HepG2 (cell line): ENCODE data around the gene FAM219B. TPM values are rescaled to one million over a fixed set of nuclear protein-coding genes. Genes with fewer than 3 reads are reported as not detected.

Experiments used
- ATF7-NPFF ChIP-seq: sonication (generic); formaldehyde crosslinking; IDR thresholded peaks from 2 replicates; pipeline ENCODE4 v1.8.1; 2023; ENCODE audit warnings: mild to moderate bottlenecking, low read depth, missing genetic modification reagents, moderate library complexity
- CENPX ChIP-seq: sonication (generic); formaldehyde crosslinking; IDR thresholded peaks from 2 replicates; pipeline ENCODE4 v1.9.0; 2021; ENCODE audit warnings: mild to moderate bottlenecking, missing genetic modification reagents, moderate library complexity
- DR1 ChIP-seq: sonication (generic); formaldehyde crosslinking; IDR thresholded peaks from 2 replicates; pipeline ENCODE4 v1.8.0; 2021; ENCODE audit warnings: mild to moderate bottlenecking, missing genetic modification reagents, inconsistent platforms
- IRF9 ChIP-seq: sonication (generic); formaldehyde crosslinking; IDR thresholded peaks from 2 replicates; pipeline ENCODE4 v1.8.0; 2022; ENCODE audit warnings: missing genetic modification reagents, mild to moderate bottlenecking, borderline replicate concordance
- NFYC ChIP-seq: IDR thresholded peaks from 2 replicates; pipeline ENCODE4 v1.6.1; 2016; ENCODE audit warnings: missing genetic modification reagents, missing compliant biosample characterization
- PITX1 ChIP-seq: sonication (generic); formaldehyde crosslinking; IDR thresholded peaks from 2 replicates; pipeline ENCODE4 v1.5.1; 2020; ENCODE audit warnings: mild to moderate bottlenecking, missing genetic modification reagents
- SP5 ChIP-seq: IDR thresholded peaks from 2 replicates; pipeline ENCODE4 v1.6.1; 2016; ENCODE audit warnings: low read depth, borderline replicate concordance
- TBX2 ChIP-seq: sonication (generic); formaldehyde crosslinking; IDR thresholded peaks from 2 replicates; pipeline ENCODE4 v1.5.0; 2020; ENCODE audit warnings: missing genetic modification reagents, mild to moderate bottlenecking, borderline replicate concordance
- ZBTB46 ChIP-seq: sonication (generic); formaldehyde crosslinking; IDR thresholded peaks from 2 replicates; pipeline ENCODE4 v1.4.0; 2020; ENCODE audit warnings: mild to moderate bottlenecking, missing genetic modification reagents, borderline replicate concordance
- ZNF451 ChIP-seq: sonication (generic); formaldehyde crosslinking; IDR thresholded peaks from 2 replicates; pipeline ENCODE4 v1.5.0; 2020; ENCODE audit warnings: mild to moderate bottlenecking, missing genetic modification reagents
- ZNF605 ChIP-seq: sonication (generic); formaldehyde crosslinking; IDR thresholded peaks from 2 replicates; pipeline ENCODE4 v1.8.0; 2022; ENCODE audit warnings: mild to moderate bottlenecking, missing genetic modification reagents
- ZNF660 ChIP-seq: sonication (generic); formaldehyde crosslinking; IDR thresholded peaks from 2 replicates; pipeline ENCODE4 v1.5.1; 2020; ENCODE audit warnings: mild to moderate bottlenecking, low read depth, missing genetic modification reagents, borderline replicate concordance
- polyA plus RNA-seq, 8 experiments: library from polyadenylated mRNA; depleted of rRNA in 3 of 8; stranded (reverse) in 7 of 8; unstranded in 1 of 8; fragments of >200 nt; fragmentation: Illumina TruSeq in 4 of 8; extraction: Trizol in 4 of 8; gene quantifications; 2 replicates each; pipeline versions ENCODE4 v1.2.1 to v1.2.3, GENCODE V29; 2011 to 2016; ENCODE audit warnings: low read depth in 4 of 8, missing spikeins in 1 of 8, mixed read lengths in 1 of 8; ENCODE audit not compliant: insufficient read depth in 1 of 8
- total RNA-seq, 5 experiments: library from RNA; depleted of rRNA; stranded (reverse); fragments of >200 nt; fragmentation: Illumina TruSeq; extraction: Trizol; gene quantifications; 2 replicates each; pipeline ENCODE4 v1.2.3, GENCODE V29; 2016; ENCODE audit warnings: low read depth in 1 of 5
- TF ChIP-seq, protein P1 (sequence below): IDR thresholded peaks from 2 replicates; pipeline ENCODE4 v1.6.1; 2016; ENCODE audit warnings: mild to moderate bottlenecking
- TF ChIP-seq, protein P2 (sequence below), 2 experiments: sonication (generic) in 1 of 2; formaldehyde crosslinking in 1 of 2; IDR thresholded peaks; 2 replicates each; pipeline versions ENCODE4 v1.5.1 to v1.6.1; 2011 to 2020; ENCODE audit warnings: borderline replicate concordance in 1 of 2, low read depth in 1 of 2, low read length in 1 of 2, mild to moderate bottlenecking in 1 of 2, missing genetic modification reagents in 1 of 2, moderate library complexity in 1 of 2
- TF ChIP-seq, protein P3 (sequence below): sonication (generic); formaldehyde crosslinking; IDR thresholded peaks from 2 replicates; pipeline ENCODE4 v1.4.0; 2020; ENCODE audit warnings: mild to moderate bottlenecking, missing genetic modification reagents
- TF ChIP-seq, protein P4 (sequence below): IDR thresholded peaks from 2 replicates; pipeline ENCODE4 v1.6.1; 2016; ENCODE audit warnings: missing compliant biosample characterization, missing genetic modification reagents, borderline replicate concordance
- TF ChIP-seq, protein P5 (sequence below): sonication (generic); formaldehyde crosslinking; IDR thresholded peaks from 2 replicates; pipeline ENCODE4 v1.8.0; 2022; ENCODE audit warnings: mild to moderate bottlenecking, missing genetic modification reagents; ENCODE audit not compliant: insufficient replicate concordance

The FAM219B gene
- total and polyA plus RNA-seq, 2 of the 13 experiments (the other 11 are each of a cell fraction or from before 2014, with no cell fraction given): 36.6 to 50.2 TPM

DNA sequence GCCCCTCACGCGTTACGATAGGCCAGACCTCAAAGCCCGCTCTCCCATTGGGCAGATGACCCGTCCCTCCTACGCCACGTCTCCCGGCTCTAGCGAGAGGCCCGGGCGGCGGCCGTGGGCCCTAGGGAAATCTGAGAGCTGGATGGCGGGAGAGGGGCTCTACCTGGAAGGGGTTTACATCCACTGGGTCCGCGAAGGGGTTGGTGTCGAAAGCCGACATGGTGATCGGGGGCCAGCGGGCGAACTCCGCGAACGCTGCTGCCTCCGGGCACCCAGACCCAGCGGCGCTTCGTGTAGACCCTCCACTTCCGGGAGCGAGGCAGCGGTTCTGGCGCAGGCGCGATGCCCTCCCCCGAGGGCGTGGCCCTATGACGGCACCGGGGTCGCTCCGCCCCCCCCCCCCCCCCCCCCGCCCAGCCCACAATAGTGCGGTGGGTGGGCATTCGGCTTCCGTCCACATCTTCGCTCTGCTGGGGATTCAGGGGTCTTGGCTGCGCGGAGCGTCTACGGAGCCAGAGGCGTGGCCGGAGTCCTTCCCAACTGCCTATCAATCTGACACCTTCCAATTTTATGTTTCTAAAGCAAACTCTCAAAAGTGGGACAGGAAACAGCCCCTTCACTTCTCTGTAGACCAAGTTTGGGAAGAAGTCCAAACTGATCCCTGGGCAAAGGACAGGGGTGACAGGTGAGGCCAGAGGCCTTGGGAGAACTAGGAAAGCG lies 33.5 kb downstream of the FAM219B start, which contains the start of gene SCAMP2 (continued):
- TF ChIP-seq, protein P1, sequence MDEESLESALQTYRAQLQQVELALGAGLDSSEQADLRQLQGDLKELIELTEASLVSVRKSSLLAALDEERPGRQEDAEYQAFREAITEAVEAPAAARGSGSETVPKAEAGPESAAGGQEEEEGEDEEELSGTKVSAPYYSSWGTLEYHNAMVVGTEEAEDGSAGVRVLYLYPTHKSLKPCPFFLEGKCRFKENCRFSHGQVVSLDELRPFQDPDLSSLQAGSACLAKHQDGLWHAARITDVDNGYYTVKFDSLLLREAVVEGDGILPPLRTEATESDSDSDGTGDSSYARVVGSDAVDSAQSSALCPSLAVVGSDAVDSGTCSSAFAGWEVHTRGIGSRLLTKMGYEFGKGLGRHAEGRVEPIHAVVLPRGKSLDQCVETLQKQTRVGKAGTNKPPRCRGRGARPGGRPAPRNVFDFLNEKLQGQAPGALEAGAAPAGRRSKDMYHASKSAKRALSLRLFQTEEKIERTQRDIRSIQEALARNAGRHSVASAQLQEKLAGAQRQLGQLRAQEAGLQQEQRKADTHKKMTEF (CRISPR knock-in tag): peak; percentile 76
- TF ChIP-seq, protein P2, sequence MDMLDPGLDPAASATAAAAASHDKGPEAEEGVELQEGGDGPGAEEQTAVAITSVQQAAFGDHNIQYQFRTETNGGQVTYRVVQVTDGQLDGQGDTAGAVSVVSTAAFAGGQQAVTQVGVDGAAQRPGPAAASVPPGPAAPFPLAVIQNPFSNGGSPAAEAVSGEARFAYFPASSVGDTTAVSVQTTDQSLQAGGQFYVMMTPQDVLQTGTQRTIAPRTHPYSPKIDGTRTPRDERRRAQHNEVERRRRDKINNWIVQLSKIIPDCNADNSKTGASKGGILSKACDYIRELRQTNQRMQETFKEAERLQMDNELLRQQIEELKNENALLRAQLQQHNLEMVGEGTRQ (IDR thresholded peaks at IDR 0.05; ENCODE audit: low read depth, low read length): no peak
- TF ChIP-seq, protein P2 (CRISPR knock-in tag; IDR thresholded peaks at IDR 0.05; ENCODE audit: borderline replicate concordance): no peak
- peak; percentile 40; the same call in 1 of the 2 replicates for TF ChIP-seq TBX2 (CRISPR knock-in tag)
- peak; percentile 91 for TF ChIP-seq NFYC (CRISPR knock-in tag)
- TF ChIP-seq ZNF605 (CRISPR knock-in tag): no peak
- TF ChIP-seq, protein P3, sequence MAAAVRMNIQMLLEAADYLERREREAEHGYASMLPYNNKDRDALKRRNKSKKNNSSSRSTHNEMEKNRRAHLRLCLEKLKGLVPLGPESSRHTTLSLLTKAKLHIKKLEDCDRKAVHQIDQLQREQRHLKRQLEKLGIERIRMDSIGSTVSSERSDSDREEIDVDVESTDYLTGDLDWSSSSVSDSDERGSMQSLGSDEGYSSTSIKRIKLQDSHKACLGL (CRISPR knock-in tag): peak; percentile 68; the same call in 1 of the 2 replicates
- TF ChIP-seq ATF7-NPFF (CRISPR knock-in tag): peak; percentile 38; the same call in 1 of the 2 replicates
- TF ChIP-seq ZBTB46: no peak
- TF ChIP-seq, protein P4, sequence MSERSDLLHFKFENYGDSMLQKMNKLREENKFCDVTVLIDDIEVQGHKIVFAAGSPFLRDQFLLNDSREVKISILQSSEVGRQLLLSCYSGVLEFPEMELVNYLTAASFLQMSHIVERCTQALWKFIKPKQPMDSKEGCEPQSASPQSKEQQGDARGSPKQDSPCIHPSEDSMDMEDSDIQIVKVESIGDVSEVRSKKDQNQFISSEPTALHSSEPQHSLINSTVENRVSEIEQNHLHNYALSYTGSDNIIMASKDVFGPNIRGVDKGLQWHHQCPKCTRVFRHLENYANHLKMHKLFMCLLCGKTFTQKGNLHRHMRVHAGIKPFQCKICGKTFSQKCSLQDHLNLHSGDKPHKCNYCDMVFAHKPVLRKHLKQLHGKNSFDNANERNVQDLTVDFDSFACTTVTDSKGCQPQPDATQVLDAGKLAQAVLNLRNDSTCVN (CRISPR knock-in tag): 0 out of 2 replicates have a peak, but pooled peaks have one; percentile 31
- no peak for TF ChIP-seq ZNF451 (CRISPR knock-in tag)
- peak; percentile 19; the same call in 1 of the 2 replicates for TF ChIP-seq IRF9
- peak; percentile 4; the same call in 1 of the 2 replicates for TF ChIP-seq SP5 (CRISPR knock-in tag)
- TF ChIP-seq PITX1 (CRISPR knock-in tag): 0 out of 2 replicates have a peak, but pooled peaks have one; percentile 32
- TF ChIP-seq, protein P5, sequence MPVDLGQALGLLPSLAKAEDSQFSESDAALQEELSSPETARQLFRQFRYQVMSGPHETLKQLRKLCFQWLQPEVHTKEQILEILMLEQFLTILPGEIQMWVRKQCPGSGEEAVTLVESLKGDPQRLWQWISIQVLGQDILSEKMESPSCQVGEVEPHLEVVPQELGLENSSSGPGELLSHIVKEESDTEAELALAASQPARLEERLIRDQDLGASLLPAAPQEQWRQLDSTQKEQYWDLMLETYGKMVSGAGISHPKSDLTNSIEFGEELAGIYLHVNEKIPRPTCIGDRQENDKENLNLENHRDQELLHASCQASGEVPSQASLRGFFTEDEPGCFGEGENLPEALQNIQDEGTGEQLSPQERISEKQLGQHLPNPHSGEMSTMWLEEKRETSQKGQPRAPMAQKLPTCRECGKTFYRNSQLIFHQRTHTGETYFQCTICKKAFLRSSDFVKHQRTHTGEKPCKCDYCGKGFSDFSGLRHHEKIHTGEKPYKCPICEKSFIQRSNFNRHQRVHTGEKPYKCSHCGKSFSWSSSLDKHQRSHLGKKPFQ (CRISPR knock-in tag): peak; percentile 70
- no peak for TF ChIP-seq CENPX
- no peak for TF ChIP-seq ZNF660 (CRISPR knock-in tag)
- peak; percentile 28; the same call in 1 of the 2 replicates for TF ChIP-seq DR1
